Endothelial cell of umbilical vein (primary cell): ENCODE data around the gene USP2. TPM values are rescaled to one million over a fixed set of nuclear protein-coding genes. Genes with fewer than 3 reads are reported as not detected.

Experiments used
- BruUV-seq: library from RNA; stranded (reverse); fragments of 400-500 nt; replicated peaks from 2 replicates; lab custom pipeline; 2021; lab: Mats Ljungman, UMichigan
- CTCF ChIA-PET: fragments of 300-600, 350-600 bp; sonication (Branson Sonifier 250); formaldehyde crosslinking; loops from one replicate; lab custom pipeline; 2021; ENCODE audit warnings: antibody characterized with exemption, inconsistent platforms; lab: Charles Lee
- POLR2A ChIA-PET: fragments of 300-600, 350-600 bp; sonication (Branson Sonifier 250); formaldehyde crosslinking; loops from one replicate; lab custom pipeline; 2021; ENCODE audit warnings: antibody characterized with exemption, inconsistent platforms; lab: Charles Lee
- DNase-seq: peaks from one replicate; pipeline ENCODE4 v3.0.0-alpha.2; 2011; ENCODE audit warnings: low read depth, low spot score
- FAIRE-seq: peaks from 2 replicates; lab custom pipeline; 2011; peaks lifted over from hg19 to GRCh38; lab: Jason Lieb, UNC
- H2AFZ ChIP-seq: 2 replicates; pipeline ENCODE4 v1.6.0; 2012; ENCODE audit warnings: low read depth, low read length, control low read depth, inconsistent platforms
- H3K27ac ChIP-seq: 2 replicates; pipeline ENCODE4 v1.5.1; 2011; ENCODE audit warnings: low read depth, mild to moderate bottlenecking, control low read depth, low read length, moderate library complexity; ENCODE audit not compliant: insufficient read depth
- H3K27me3 ChIP-seq, 2 experiments: 2 replicates each; pipeline versions ENCODE4 v1.6.0 to v1.6.1; 2011; ENCODE audit warnings: low read length in 2 of 2, mixed read lengths in 1 of 2; ENCODE audit not compliant: control insufficient read depth in 2 of 2, insufficient read depth in 2 of 2
- H3K36me3 ChIP-seq, 2 experiments: 2 replicates in 1 of 2; 3 replicates in 1 of 2; pipeline ENCODE4 v1.5.1; 2011; ENCODE audit warnings: low read length in 2 of 2, mild to moderate bottlenecking in 1 of 2, moderate library complexity in 1 of 2; ENCODE audit not compliant: control insufficient read depth in 2 of 2, insufficient read depth in 2 of 2; ENCODE audit errors: extremely low read depth in 1 of 2
- H3K4me1 ChIP-seq: 3 replicates; pipeline ENCODE4 v1.5.1; 2011; ENCODE audit warnings: mild to moderate bottlenecking, low read length; ENCODE audit not compliant: control insufficient read depth, insufficient read depth; ENCODE audit errors: extremely low read depth
- H3K4me2 ChIP-seq: 2 replicates; pipeline ENCODE4 v1.6.1; 2011; ENCODE audit warnings: low read length, control low read depth, mixed read lengths; ENCODE audit not compliant: insufficient read depth
- H3K4me3 ChIP-seq, 3 experiments: fragments of 200-600 bp in 1 of 3; sonication (generic), shearing (Covaris generic) in 1 of 3; replicated peaks in 1 of 3; 2 replicates each; pipeline ENCODE4 v1.5.1; 2011 to 2016; ENCODE audit warnings: control low read depth in 3 of 3, low read length in 3 of 3, mild to moderate bottlenecking in 2 of 3, inconsistent platforms in 1 of 3, low read depth in 1 of 3, moderate library complexity in 1 of 3; ENCODE audit not compliant: insufficient read depth in 1 of 3
- H3K79me2 ChIP-seq: 2 replicates; pipeline ENCODE4 v1.6.0; 2012; ENCODE audit warnings: low read length, inconsistent platforms; ENCODE audit not compliant: control insufficient read depth, insufficient read depth
- H3K9ac ChIP-seq: replicated peaks from 2 replicates; pipeline ENCODE3; 2011; ENCODE audit warnings: low read length, control low read depth; ENCODE audit not compliant: insufficient read depth; ENCODE audit errors: extremely low read depth
- H3K9me1 ChIP-seq: replicated peaks from 3 replicates; pipeline ENCODE4 v1.6.0; 2011; ENCODE audit warnings: mild to moderate bottlenecking, low read length; ENCODE audit not compliant: control insufficient read depth, insufficient read depth; ENCODE audit errors: extremely low read depth
- H3K9me3 ChIP-seq: replicated peaks from 2 replicates; pipeline ENCODE4 v1.5.1; 2012; ENCODE audit warnings: low read length, inconsistent platforms; ENCODE audit not compliant: control insufficient read depth, insufficient read depth
- H4K20me1 ChIP-seq: replicated peaks from 2 replicates; pipeline ENCODE3; 2011; ENCODE audit warnings: mild to moderate bottlenecking, low read length; ENCODE audit not compliant: control insufficient read depth, insufficient read depth; ENCODE audit errors: extremely low read depth
- EZH2 ChIP-seq: IDR thresholded peaks from 2 replicates; pipeline ENCODE4 v1.6.1; 2012; ENCODE audit warnings: borderline replicate concordance, low read depth, mild to moderate bottlenecking, moderate library complexity, low read length, inconsistent platforms; ENCODE audit not compliant: severe bottlenecking
- FOS ChIP-seq: IDR thresholded peaks from 2 replicates; pipeline ENCODE4 v1.6.1; 2011; ENCODE audit warnings: mild to moderate bottlenecking, low read length, moderate library complexity, borderline replicate concordance; ENCODE audit not compliant: insufficient read depth
- GATA2 ChIP-seq: IDR thresholded peaks from 2 replicates; pipeline ENCODE4 v1.7.0; 2011; ENCODE audit warnings: low read depth, mild to moderate bottlenecking, moderate library complexity, mixed read lengths, low read length; ENCODE audit not compliant: insufficient read length, insufficient read depth
- JUN ChIP-seq: IDR thresholded peaks from 2 replicates; pipeline ENCODE4 v1.6.1; 2011; ENCODE audit warnings: borderline replicate concordance, low read depth; ENCODE audit not compliant: insufficient read length, insufficient read depth
- MYC ChIP-seq: IDR thresholded peaks from one replicate; pipeline ENCODE4 v1.6.1; 2011; ENCODE audit warnings: mild to moderate bottlenecking, low read depth, low read length
- POLR2A ChIP-seq: IDR thresholded peaks from 2 replicates; pipeline ENCODE4 v1.6.1; 2012; ENCODE audit warnings: low read depth, mild to moderate bottlenecking, control low read depth, low read length
- POLR2AphosphoS5 ChIP-seq: IDR thresholded peaks from 2 replicates; pipeline ENCODE4 v1.6.1; 2012; ENCODE audit warnings: low read depth, mild to moderate bottlenecking, control low read depth, low read length, moderate library complexity; ENCODE audit not compliant: insufficient read depth
- dilution Hi-C: fragments of 300-500 bp; cut with MboI; formaldehyde crosslinking; loops from one replicate; pipeline ENCODE4 v1.15.0; 2019; ENCODE audit warnings: low sequenced_read_pairs; ENCODE audit not compliant: extremely low pct_ligation_motif_present
- intact Hi-C: fragments of 100-400 bp; cut with micrococcal nuclease; formaldehyde crosslinking; loops from one replicate; pipeline ENCODE4 v1.10.0; 2022
- polyA plus RNA-seq, 4 experiments: library from polyadenylated mRNA; depleted of rRNA in 3 of 4; stranded (reverse) in 3 of 4; unstranded in 1 of 4; fragments of >200 nt; gene quantifications; 2 replicates each; pipeline versions ENCODE4 v1.2.1 to v1.2.3, GENCODE V29; 2011 to 2012; ENCODE audit warnings: missing spikeins in 1 of 4
- total RNA-seq: library from RNA; stranded (reverse); gene quantifications from 2 replicates; pipeline ENCODE4 v1.2.3, GENCODE V29; 2021
- TF ChIP-seq, protein P1 (sequence below): IDR thresholded peaks from 2 replicates; pipeline ENCODE4 v1.6.1; 2011; ENCODE audit not compliant: insufficient read depth, insufficient read length
- TF ChIP-seq, protein P2 (sequence below), 2 donors: IDR thresholded peaks; 1 replicate in 1 of 2; 2 replicates in 1 of 2; pipeline ENCODE4 v1.5.1; 2011; ENCODE audit warnings: low read length in 2 of 2, mild to moderate bottlenecking in 2 of 2, moderate library complexity in 2 of 2, control low read depth in 1 of 2, inconsistent platforms in 1 of 2, low read depth in 1 of 2; ENCODE audit not compliant: insufficient read depth in 1 of 2; ENCODE audit errors: extremely low read depth in 1 of 2

Gene USP2
- total and polyA plus RNA-seq, 2 donors (not counting 3 experiments of a cell fraction or from before 2014, with no cell fraction given), result 0.21 to 1.2 TPM

- H3K4me2 ChIP-seq, result no peak overlapping the region
- H3K9me3 ChIP-seq, result no peaks in the 10 kb centered on the region
- no peaks in the 10 kb centered on the region for H4K20me1 ChIP-seq
- TF ChIP-seq POLR2A, result no peak
- TF ChIP-seq, protein P1, sequence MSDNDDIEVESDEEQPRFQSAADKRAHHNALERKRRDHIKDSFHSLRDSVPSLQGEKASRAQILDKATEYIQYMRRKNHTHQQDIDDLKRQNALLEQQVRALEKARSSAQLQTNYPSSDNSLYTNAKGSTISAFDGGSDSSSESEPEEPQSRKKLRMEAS, result no peak
- no peak for TF ChIP-seq JUN
- TF ChIP-seq EZH2, result no peak
- TF ChIP-seq GATA2, result no peak
- no peak for TF ChIP-seq FOS
- no peak for TF ChIP-seq MYC
- no peak for TF ChIP-seq POLR2AphosphoS5
- TF ChIP-seq, protein P2, sequence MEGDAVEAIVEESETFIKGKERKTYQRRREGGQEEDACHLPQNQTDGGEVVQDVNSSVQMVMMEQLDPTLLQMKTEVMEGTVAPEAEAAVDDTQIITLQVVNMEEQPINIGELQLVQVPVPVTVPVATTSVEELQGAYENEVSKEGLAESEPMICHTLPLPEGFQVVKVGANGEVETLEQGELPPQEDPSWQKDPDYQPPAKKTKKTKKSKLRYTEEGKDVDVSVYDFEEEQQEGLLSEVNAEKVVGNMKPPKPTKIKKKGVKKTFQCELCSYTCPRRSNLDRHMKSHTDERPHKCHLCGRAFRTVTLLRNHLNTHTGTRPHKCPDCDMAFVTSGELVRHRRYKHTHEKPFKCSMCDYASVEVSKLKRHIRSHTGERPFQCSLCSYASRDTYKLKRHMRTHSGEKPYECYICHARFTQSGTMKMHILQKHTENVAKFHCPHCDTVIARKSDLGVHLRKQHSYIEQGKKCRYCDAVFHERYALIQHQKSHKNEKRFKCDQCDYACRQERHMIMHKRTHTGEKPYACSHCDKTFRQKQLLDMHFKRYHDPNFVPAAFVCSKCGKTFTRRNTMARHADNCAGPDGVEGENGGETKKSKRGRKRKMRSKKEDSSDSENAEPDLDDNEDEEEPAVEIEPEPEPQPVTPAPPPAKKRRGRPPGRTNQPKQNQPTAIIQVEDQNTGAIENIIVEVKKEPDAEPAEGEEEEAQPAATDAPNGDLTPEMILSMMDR (IDR thresholded peaks at IDR 0.05; ENCODE audit: extremely low read depth in 1 of 2, insufficient read depth in 1 of 2, low read depth in 1 of 2, low read length in 2 of 2), result no peak
- no TSS peak for BruUV-seq
- intact Hi-C loops, result loop anchor here (5.0 to 10.0 kb wide), 2 partner anchors 376 to 864 kb away; partner anchors contain the start of genes NECTIN1 and OAF
- H3K27me3 ChIP-seq, result peaks cover 0 to 3% of the 10 kb centered on the region in 2 experiments
- no peak for DNase-seq
- POLR2A ChIA-PET, result no interaction called here
- CTCF ChIA-PET, result interaction anchor here (1.5 kb wide), 1 partner anchor 13 kb away, joined by 6 read pairs; no protein-coding TSS in a partner anchor
- no peak overlapping the region for H3K27ac ChIP-seq
- no peaks in the 10 kb centered on the region for H3K79me2 ChIP-seq
- no peak overlapping the region for H3K4me3 ChIP-seq
- H3K4me1 ChIP-seq, result peaks cover 5% of the 10 kb centered on the region
- dilution Hi-C loops, result no loop called here
- FAIRE-seq, result no peak
- H3K9me1 ChIP-seq, result no peaks in the 10 kb centered on the region
- H2AFZ ChIP-seq, result no peak overlapping the region
- no peak overlapping the region for H3K9ac ChIP-seq
- no peaks in the 10 kb centered on the region for H3K36me3 ChIP-seq
These were observed 30.3 kb downstream of the USP2 start for GRCh38 chr11:119351232-119351631.
